ENCODE results near the gene STYXL2.

The STYXL2 gene

GRCh38 chr1:167105271-167106118 is 11.6 kb downstream of the STYXL2 start:
- Mint-ChIP-seq H3K4me3 (no peak overlapping the region), H3K36me3 (ENCODE audit: insufficient read depth) (peaks cover 3% of the 10 kb centered on the region), H3K27ac (no peak overlapping the region), H3K4me1 (ENCODE audit: low read depth in 2 of 2) (peaks cover 32 to 34% of the 10 kb centered on the region in 2 donors), H3K27me3 (peaks cover 0 to 18% of the 10 kb centered on the region in 2 donors), H3K9me3 (peaks cover 3 to 7% of the 10 kb centered on the region in 2 donors)
- DNase-seq, result no peak
- ATAC-seq (replicated peaks), result no peak

- Mint-ChIP-seq H3K9me3 (peaks cover 3 to 7% of the 10 kb centered on the region in 2 donors), H3K27me3 (peaks cover 0 to 18% of the 10 kb centered on the region in 2 donors), H3K4me3 (no peak overlapping the region), H3K36me3 (ENCODE audit: insufficient read depth) (peaks cover 8% of the 10 kb centered on the region), H3K27ac (no peak overlapping the region), H3K4me1 (ENCODE audit: low read depth in 2 of 2) (peaks cover 38 to 40% of the 10 kb centered on the region in 2 donors)
- ATAC-seq (replicated peaks) (no peak), DNase-seq (no peak)
Observed at GRCh38 chr1:167106119-167106461, 12.2 kb downstream of the STYXL2 start.

GRCh38 chr1:167107456-167107855 is 13.6 kb downstream of the STYXL2 start:
- Mint-ChIP-seq H3K27me3 (peaks cover 0 to 18% of the 10 kb centered on the region in 2 donors), H3K9me3 (peaks cover 3 to 7% of the 10 kb centered on the region in 2 donors), H3K36me3 (ENCODE audit: insufficient read depth) (peaks cover 8% of the 10 kb centered on the region), H3K4me3 (no peak overlapping the region), H3K4me1 (ENCODE audit: low read depth in 2 of 2) (peaks cover 38 to 40% of the 10 kb centered on the region in 2 donors), H3K27ac (no peak overlapping the region)
- DNase-seq (no peak), ATAC-seq (replicated peaks) (no peak)

GRCh38 chr1:167109125-167109524 is 15.2 kb downstream of the STYXL2 start:
- H3K36me3 Mint-ChIP-seq (ENCODE audit: insufficient read depth), result peaks cover 8% of the 10 kb centered on the region
- H3K27ac Mint-ChIP-seq, result peak overlapping the region; percentile 27 to 57
- DNase-seq, result no peak
- H3K9me3 Mint-ChIP-seq, result peaks cover 3 to 7% of the 10 kb centered on the region in 2 donors
- no peak for ATAC-seq (replicated peaks)
- peaks cover 0 to 18% of the 10 kb centered on the region in 2 donors for H3K27me3 Mint-ChIP-seq
- H3K4me1 Mint-ChIP-seq (ENCODE audit: low read depth in 2 of 2), result peaks cover 36 to 37% of the 10 kb centered on the region in 2 donors
- peak overlapping the region; percentile 2 to 13 for H3K4me3 Mint-ChIP-seq

GRCh38 chr1:167110586-167110985 is 16.7 kb downstream of the STYXL2 start:
- peak overlapping the region; percentile 11 to 51 for H3K4me3 Mint-ChIP-seq
- H3K9me3 Mint-ChIP-seq, result peaks cover 3 to 7% of the 10 kb centered on the region in 2 donors
- H3K27me3 Mint-ChIP-seq, result peaks cover 0 to 20% of the 10 kb centered on the region in 2 donors
- peak; percentile 51 for ATAC-seq (replicated peaks)
- no peak for DNase-seq
- H3K27ac Mint-ChIP-seq, result no peak overlapping the region
- peaks cover 26% of the 10 kb centered on the region in 2 donors for H3K4me1 Mint-ChIP-seq (ENCODE audit: low read depth in 2 of 2)
- peaks cover 8% of the 10 kb centered on the region for H3K36me3 Mint-ChIP-seq (ENCODE audit: insufficient read depth)

GRCh38 chr1:167111868-167112709 is 18.2 kb downstream of the STYXL2 start:
- no peak overlapping the region for H3K27ac Mint-ChIP-seq
- ATAC-seq (replicated peaks) (no peak), DNase-seq (no peak)
- H3K4me1 Mint-ChIP-seq (ENCODE audit: low read depth in 2 of 2), result peaks cover 26% of the 10 kb centered on the region in 2 donors
- H3K27me3 Mint-ChIP-seq, result peaks cover 0 to 19% of the 10 kb centered on the region in 2 donors
- peaks cover 3 to 7% of the 10 kb centered on the region in 2 donors for H3K9me3 Mint-ChIP-seq
- no peak overlapping the region for H3K4me3 Mint-ChIP-seq
- H3K36me3 Mint-ChIP-seq (ENCODE audit: insufficient read depth), result peaks cover 8% of the 10 kb centered on the region

GRCh38 chr1:167114725-167115124 is 20.9 kb downstream of the STYXL2 start:
- no peak for ATAC-seq (replicated peaks)
- no peak for DNase-seq
- H3K4me3 Mint-ChIP-seq, result no peak overlapping the region
- H3K27me3 Mint-ChIP-seq, result peaks cover 0 to 38% of the 10 kb centered on the region in 2 donors
- H3K36me3 Mint-ChIP-seq (ENCODE audit: insufficient read depth), result peaks cover 5% of the 10 kb centered on the region
- H3K27ac Mint-ChIP-seq, result no peak overlapping the region
- peaks cover 14 to 16% of the 10 kb centered on the region in 2 donors for H3K4me1 Mint-ChIP-seq (ENCODE audit: low read depth in 2 of 2)
- H3K9me3 Mint-ChIP-seq, result peaks cover 3 to 6% of the 10 kb centered on the region in 2 donors

GRCh38 chr1:167115655-167116054 is 21.8 kb downstream of the STYXL2 start:
- Mint-ChIP-seq H3K27me3 (peaks cover 0 to 37% of the 10 kb centered on the region in 2 donors), H3K36me3 (ENCODE audit: insufficient read depth) (peaks cover 3% of the 10 kb centered on the region), H3K9me3 (no peaks in the 10 kb centered on the region), H3K4me3 (no peak overlapping the region), H3K4me1 (ENCODE audit: low read depth in 2 of 2) (peaks cover 5 to 8% of the 10 kb centered on the region in 2 donors), H3K27ac (no peak overlapping the region)
- no peak for DNase-seq
- ATAC-seq (replicated peaks), result no peak

- ATAC-seq (replicated peaks) (no peak), DNase-seq (no peak)
- Mint-ChIP-seq H3K27me3 (peaks cover 0 to 37% of the 10 kb centered on the region in 2 donors), H3K27ac (no peak overlapping the region), H3K9me3 (no peaks in the 10 kb centered on the region), H3K4me1 (ENCODE audit: low read depth in 2 of 2) (peaks cover 3 to 4% of the 10 kb centered on the region in 2 donors), H3K4me3 (no peak overlapping the region), H3K36me3 (ENCODE audit: insufficient read depth) (no peaks in the 10 kb centered on the region)
Observed at GRCh38 chr1:167116174-167116573, 22.3 kb downstream of the STYXL2 start.

GRCh38 chr1:167117225-167117624 is 23.4 kb downstream of the STYXL2 start:
- Mint-ChIP-seq H3K36me3 (ENCODE audit: insufficient read depth) (no peaks in the 10 kb centered on the region), H3K27me3 (peaks cover 0 to 37% of the 10 kb centered on the region in 2 donors), H3K4me1 (ENCODE audit: low read depth in 2 of 2) (peaks cover 4 to 5% of the 10 kb centered on the region in 2 donors), H3K4me3 (no peak overlapping the region), H3K9me3 (no peaks in the 10 kb centered on the region), H3K27ac (no peak overlapping the region)
- ATAC-seq (replicated peaks) (no peak), DNase-seq (no peak)

- H3K36me3 Mint-ChIP-seq (ENCODE audit: insufficient read depth), result no peaks in the 10 kb centered on the region
- H3K9me3 Mint-ChIP-seq, result no peaks in the 10 kb centered on the region
- peaks cover 0 to 37% of the 10 kb centered on the region in 2 donors for H3K27me3 Mint-ChIP-seq
- peaks cover 4 to 5% of the 10 kb centered on the region in 2 donors for H3K4me1 Mint-ChIP-seq (ENCODE audit: low read depth in 2 of 2)
- no peak overlapping the region for H3K27ac Mint-ChIP-seq
- no peak overlapping the region for H3K4me3 Mint-ChIP-seq
- no peak for DNase-seq
- no peak for ATAC-seq (replicated peaks)
Observed at GRCh38 chr1:167118188-167118587, 24.3 kb downstream of the STYXL2 start.

- Mint-ChIP-seq H3K27me3 (peaks cover 0 to 37% of the 10 kb centered on the region in 2 donors), H3K4me3 (no peak overlapping the region), H3K27ac (no peak overlapping the region), H3K36me3 (ENCODE audit: insufficient read depth) (no peaks in the 10 kb centered on the region), H3K9me3 (no peaks in the 10 kb centered on the region), H3K4me1 (ENCODE audit: low read depth in 2 of 2) (peaks cover 4 to 5% of the 10 kb centered on the region in 2 donors)
- DNase-seq (no peak), ATAC-seq (replicated peaks) (no peak)
Observed at GRCh38 chr1:167119696-167120095, 25.8 kb downstream of the STYXL2 start.

GRCh38 chr1:167120899-167121298 is 27.0 kb downstream of the STYXL2 start:
- Mint-ChIP-seq H3K9me3 (no peaks in the 10 kb centered on the region), H3K27me3 (peaks cover 5 to 35% of the 10 kb centered on the region in 2 donors), H3K27ac (no peak overlapping the region), H3K4me3 (peak overlapping the region; percentile 80 to 82), H3K4me1 (ENCODE audit: low read depth in 2 of 2) (peaks cover 4 to 5% of the 10 kb centered on the region in 2 donors), H3K36me3 (ENCODE audit: insufficient read depth) (no peaks in the 10 kb centered on the region)
- DNase-seq (no peak), ATAC-seq (replicated peaks) (peak; percentile 26)

Measured in effector memory CD8-positive, alpha-beta T cell (primary cell).